A549 (cell line): Measurements from ENCODE around the gene SLC2A6. TPM values are rescaled to one million over a fixed set of nuclear protein-coding genes. Genes with fewer than 3 reads are reported as not detected.

Experiments
- ATAC-seq, 2 experiments: fragments of 200-7000 bp in 1 of 2; fragments of >200 bp in 1 of 2; cut with Nextera tagmentation in 1 of 2; cut with Tn5 transposase in 1 of 2; 3 replicates each; pipeline versions ENCODE4 v1.8.0 to v1.9.1; 2018 to 2020; ENCODE audit warnings: mild to moderate bottlenecking in 1 of 2, moderate library complexity in 1 of 2
- CTCF ChIA-PET: fragments of 300-600 bp; sonication (Branson Sonifier 250); formaldehyde crosslinking; extraction: SDS; loops from one replicate; lab custom pipeline; 2021; ENCODE audit warnings: antibody characterized with exemption, inconsistent platforms; lab: Yijun Ruan, JAX
- POLR2A ChIA-PET: fragments of 350-600 bp; formaldehyde crosslinking; extraction: SDS; loops from one replicate; lab custom pipeline; 2021; ENCODE audit warnings: antibody characterized with exemption, inconsistent platforms; lab: Yijun Ruan, JAX
- DNase-seq, 2 experiments: peaks; one replicate each; pipeline versions ENCODE4 v3.0.0 to v3.0.0-alpha.2; 2011 to 2016; ENCODE audit warnings: low read depth in 1 of 2, low spot score in 1 of 2
- FAIRE-seq: peaks from 2 replicates; lab custom pipeline; 2011; peaks lifted over from hg19 to GRCh38; lab: Jason Lieb, UNC
- H3K27ac ChIP-seq, 2 experiments: fragments of >200 bp; sonication (Bioruptor Twin); formaldehyde crosslinking; 3 replicates each; pipeline ENCODE4 v1.5.1; 2016 to 2017
- H3K4me1 ChIP-seq: fragments of >200 bp; sonication (Bioruptor Twin); formaldehyde crosslinking; 3 replicates; pipeline ENCODE4 v1.6.1; 2016
- H3K4me2 ChIP-seq: fragments of >200 bp; sonication (Bioruptor Twin); formaldehyde crosslinking; 3 replicates; pipeline ENCODE4 v1.6.1; 2016
- H3K4me3 ChIP-seq: fragments of >200 bp; sonication (Bioruptor Twin); formaldehyde crosslinking; 3 replicates; pipeline ENCODE4 v1.5.1; 2016
- H3K9me3 ChIP-seq: fragments of >200 bp; sonication (Bioruptor Twin); formaldehyde crosslinking; 3 replicates; pipeline ENCODE4 v1.6.1; 2016
- EHMT2 ChIP-seq: fragments of 200-600 bp; sonication (generic); IDR thresholded peaks from 2 replicates; pipeline ENCODE4 v1.6.1; 2016; ENCODE audit warnings: antibody characterized with exemption, low read depth, mild to moderate bottlenecking, moderate library complexity
- EP300 ChIP-seq, 2 experiments: fragments of >200 bp; sonication (Bioruptor Twin); formaldehyde crosslinking; IDR thresholded peaks; 2 replicates in 1 of 2; 3 replicates in 1 of 2; pipeline ENCODE4 v1.6.1; 2016 to 2017
- FOSB ChIP-seq: fragments of 250-450 bp; sonication (Bioruptor Pico); IDR thresholded peaks from 2 replicates; pipeline ENCODE4 v1.5.0; 2020; ENCODE audit warnings: mild to moderate bottlenecking, moderate library complexity
- FOSL2 ChIP-seq, 2 experiments: fragments of 450-650 bp in 1 of 2; fragments of >200 bp in 1 of 2; sonication (Bioruptor Twin) in 1 of 2; formaldehyde crosslinking; IDR thresholded peaks; 2 replicates each; pipeline versions ENCODE4 v1.5.0 to v1.6.1; 2016 to 2020; ENCODE audit warnings: mild to moderate bottlenecking in 1 of 2, moderate library complexity in 1 of 2
- GATA3 ChIP-seq: IDR thresholded peaks from 2 replicates; pipeline ENCODE4 v1.6.1; 2012; ENCODE audit warnings: borderline replicate concordance
- HDAC2 ChIP-seq: fragments of 200-600 bp; sonication (generic); IDR thresholded peaks from 2 replicates; pipeline ENCODE4 v1.6.1; 2016
- HOXB13 ChIP-seq: fragments of 250-450 bp; sonication (Bioruptor Pico); IDR thresholded peaks from 2 replicates; pipeline ENCODE4 v1.5.0; 2020; ENCODE audit warnings: low read depth, mild to moderate bottlenecking, moderate library complexity
- JUNB ChIP-seq: fragments of >200 bp; sonication (Bioruptor Twin); formaldehyde crosslinking; IDR thresholded peaks from 2 replicates; pipeline ENCODE4 v1.6.1; 2016
- KDM5A ChIP-seq: fragments of 200-600 bp; sonication (generic); IDR thresholded peaks from 2 replicates; pipeline ENCODE4 v1.6.1; 2016; ENCODE audit warnings: antibody characterized with exemption, mild to moderate bottlenecking
- MAFK ChIP-seq: fragments of 450-650 bp; IDR thresholded peaks from 2 replicates; pipeline ENCODE4 v1.6.1; 2014; ENCODE audit not compliant: partially characterized antibody
- MAZ ChIP-seq: fragments of 150-350 bp; IDR thresholded peaks from 2 replicates; pipeline ENCODE4 v1.6.1; 2014; ENCODE audit warnings: antibody characterized with exemption, low read depth, low read length, borderline replicate concordance
- MYC ChIP-seq: IDR thresholded peaks from 2 replicates; pipeline ENCODE4 v1.6.1; 2012; ENCODE audit warnings: mild to moderate bottlenecking, inconsistent platforms, low read length, improper control_type of control experiment, borderline replicate concordance
- NPAS2 ChIP-seq: fragments of 250-450 bp; sonication (Bioruptor Pico); IDR thresholded peaks from 2 replicates; pipeline ENCODE4 v1.8.0; 2022; ENCODE audit warnings: mild to moderate bottlenecking, moderate library complexity, borderline replicate concordance
- PBX3 ChIP-seq: IDR thresholded peaks from 2 replicates; pipeline ENCODE4 v1.6.1; 2012
- POLR2A ChIP-seq: IDR thresholded peaks from 2 replicates; pipeline ENCODE4 v1.6.1; 2012; ENCODE audit warnings: mild to moderate bottlenecking, low read length
- POLR2AphosphoS2 ChIP-seq: conservative IDR thresholded peaks from 2 replicates; pipeline ENCODE4 v1.6.1; 2012; ENCODE audit warnings: low read length, improper control_type of control experiment, inconsistent platforms
- RAD21 ChIP-seq, 2 experiments: fragments of >200 bp in 1 of 2; sonication (Bioruptor Twin) in 1 of 2; formaldehyde crosslinking in 1 of 2; IDR thresholded peaks in 1 of 2; conservative IDR thresholded peaks in 1 of 2; 2 replicates in 1 of 2; 3 replicates in 1 of 2; pipeline ENCODE4 v1.6.1; 2012 to 2018; ENCODE audit warnings: inconsistent platforms in 1 of 2
- RARB ChIP-seq: fragments of 250-450 bp; sonication (Bioruptor Pico); IDR thresholded peaks from 2 replicates; pipeline ENCODE4 v1.8.0; 2021; ENCODE audit warnings: mild to moderate bottlenecking, moderate library complexity
- RFX5 ChIP-seq: fragments of 450-650 bp; IDR thresholded peaks from 2 replicates; pipeline ENCODE4 v1.7.1; 2014; ENCODE audit warnings: antibody characterized with exemption, mild to moderate bottlenecking, moderate library complexity
- RNF2 ChIP-seq: fragments of 200-600 bp; sonication (generic); IDR thresholded peaks from 2 replicates; pipeline ENCODE4 v1.6.1; 2016; ENCODE audit warnings: low read depth, mild to moderate bottlenecking, antibody characterized with exemption, moderate library complexity, borderline replicate concordance
- TFCP2L1 ChIP-seq: fragments of 250-450 bp; sonication (Bioruptor Pico); IDR thresholded peaks from 2 replicates; pipeline ENCODE4 v1.5.0; 2021; ENCODE audit warnings: mild to moderate bottlenecking
- TP53 ChIP-seq: fragments of 250-450 bp; sonication (Bioruptor Pico); IDR thresholded peaks from 2 replicates; pipeline ENCODE4 v1.5.0; 2021; ENCODE audit warnings: mild to moderate bottlenecking, moderate library complexity
- ZFP36 ChIP-seq: fragments of 450-650 bp; IDR thresholded peaks from 2 replicates; pipeline ENCODE4 v1.6.1; 2014; ENCODE audit warnings: borderline replicate concordance; ENCODE audit not compliant: partially characterized antibody
- WGBS: methylation state at CpG from one replicate; pipeline ENCODE4 v1.1.6; 2017; ENCODE audit errors: missing lambda C conversion rate; 5-methylcytosine and 5-hydroxymethylcytosine counted together
- polyA minus RNA-seq: library from RNA; depleted of rRNA, polyadenylated mRNA; stranded (reverse); fragments of >200 nt; gene quantifications from 2 replicates; pipeline ENCODE4 v1.2.3, GENCODE V29; 2011; rRNA and poly(A)+ RNA removed
- polyA plus RNA-seq, 4 experiments: library from polyadenylated mRNA; depleted of rRNA in 3 of 4; stranded (reverse); fragments of >200 nt; fragmentation: RNase III in 1 of 4; extraction: RNeasy Plus Mini Kit Qiagen cat#74134 plus additional on column Dnase treatment in 1 of 4; gene quantifications; 2 replicates in 3 of 4; 3 replicates in 1 of 4; pipeline ENCODE4 v1.2.3, GENCODE V29; 2011 to 2017
- TF ChIP-seq, protein P1 (sequence below): fragments of 250-450 bp; sonication (Bioruptor Pico); IDR thresholded peaks from 2 replicates; pipeline ENCODE4 v1.5.0; 2021; ENCODE audit warnings: mild to moderate bottlenecking, moderate library complexity, borderline replicate concordance
- TF ChIP-seq, protein P2 (sequence below): fragments of 200-600 bp; sonication (generic); IDR thresholded peaks from 2 replicates; pipeline ENCODE4 v1.6.1; 2016; ENCODE audit warnings: antibody characterized with exemption, mild to moderate bottlenecking, moderate library complexity
- TF ChIP-seq, protein P3 (sequence below): IDR thresholded peaks from 2 replicates; pipeline ENCODE4 v1.6.1; 2012
- TF ChIP-seq, protein P4 (sequence below): fragments of 250-450 bp; sonication (Bioruptor Pico); IDR thresholded peaks from 2 replicates; pipeline ENCODE4 v1.5.0; 2020; ENCODE audit warnings: low read depth, mild to moderate bottlenecking, moderate library complexity
- TF ChIP-seq, protein P5 (sequence below): fragments of 450-650 bp; IDR thresholded peaks from 2 replicates; pipeline ENCODE4 v1.6.1; 2014; ENCODE audit warnings: antibody characterized with exemption

The SLC2A6 gene
- polyA plus RNA-seq (2011; rRNA removed) = 3.7 and 4.6 TPM in 2 replicates
- 9.7 and 16.3 TPM in 2 replicates for polyA plus RNA-seq (2012; cell fraction: cytosol; rRNA removed)
- 20.8 and 32.7 TPM in 2 replicates for polyA plus RNA-seq (2012; cell fraction: nucleus; rRNA removed)
- polyA plus RNA-seq (2017; fragmentation: RNase III; extraction: RNeasy Plus Mini Kit Qiagen cat#74134 plus additional on column Dnase treatment) = 15.4 to 21.2 TPM (median 20.5 TPM) in 3 replicates
- 4.2 and 5.8 TPM in 2 replicates for polyA minus RNA-seq

DNA sequence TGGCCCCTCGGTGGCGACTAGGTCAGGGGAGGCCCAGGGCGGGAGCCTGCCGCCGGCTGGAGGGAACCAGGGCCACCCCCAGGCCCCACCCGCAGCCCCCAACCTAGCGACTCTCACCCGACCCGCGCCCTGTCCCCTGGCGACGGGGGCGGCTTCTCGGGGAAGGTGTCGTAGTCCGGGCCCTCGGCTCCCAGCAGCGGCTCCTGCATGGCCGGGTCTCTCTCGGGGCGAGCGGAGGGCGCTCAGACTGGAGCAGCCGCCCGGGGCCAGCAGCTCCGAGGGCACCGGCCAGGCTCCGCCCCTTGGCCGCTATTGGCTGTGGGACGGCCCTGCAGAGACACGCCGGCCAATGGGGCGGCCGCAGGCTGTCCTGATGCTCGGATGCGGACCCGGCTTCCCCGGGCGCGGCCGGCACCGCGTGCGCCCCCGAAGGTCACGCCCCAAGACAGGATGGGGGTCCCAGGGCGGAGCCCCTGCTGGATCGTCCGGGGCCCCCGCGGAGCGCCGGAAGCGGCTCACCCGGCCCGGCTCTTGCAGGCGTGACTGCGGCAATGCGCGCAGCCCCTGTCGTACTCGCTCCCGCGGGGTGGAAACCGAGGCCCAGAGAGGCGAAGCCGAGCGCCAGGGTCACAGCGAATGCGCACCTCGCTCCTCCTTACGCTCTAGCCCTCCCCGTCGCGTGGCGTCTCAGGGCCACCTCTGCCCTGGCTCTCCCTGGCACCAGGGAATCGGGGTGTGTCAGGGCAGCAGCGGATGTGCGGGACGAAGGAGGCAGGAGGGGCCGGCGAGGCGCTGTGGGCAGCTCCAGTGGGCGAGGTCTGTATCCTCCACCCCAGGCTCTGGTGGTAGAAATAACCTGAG is at the start of gene SLC2A6:
Gene SLC2A6, minus strand, starts transcription at position 249 of the 861 bp plus-strand sequence. Its CDS starts 40 bp downstream, at position 209.
- peaks cover 12% of the 10 kb centered on the region for H3K4me1 ChIP-seq
- no peak for TF ChIP-seq NPAS2
- TF ChIP-seq, protein P1, sequence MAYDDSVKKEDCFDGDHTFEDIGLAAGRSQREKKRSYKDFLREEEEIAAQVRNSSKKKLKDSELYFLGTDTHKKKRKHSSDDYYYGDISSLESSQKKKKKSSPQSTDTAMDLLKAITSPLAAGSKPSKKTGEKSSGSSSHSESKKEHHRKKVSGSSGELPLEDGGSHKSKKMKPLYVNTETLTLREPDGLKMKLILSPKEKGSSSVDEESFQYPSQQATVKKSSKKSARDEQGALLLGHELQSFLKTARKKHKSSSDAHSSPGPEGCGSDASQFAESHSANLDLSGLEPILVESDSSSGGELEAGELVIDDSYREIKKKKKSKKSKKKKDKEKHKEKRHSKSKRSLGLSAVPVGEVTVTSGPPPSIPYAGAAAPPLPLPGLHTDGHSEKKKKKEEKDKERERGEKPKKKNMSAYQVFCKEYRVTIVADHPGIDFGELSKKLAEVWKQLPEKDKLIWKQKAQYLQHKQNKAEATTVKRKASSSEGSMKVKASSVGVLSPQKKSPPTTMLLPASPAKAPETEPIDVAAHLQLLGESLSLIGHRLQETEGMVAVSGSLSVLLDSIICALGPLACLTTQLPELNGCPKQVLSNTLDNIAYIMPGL (CRISPR knock-in tag) = no peak
- no peak; the same call in 1 of the 2 replicates for TF ChIP-seq RNF2
- peak; percentile 63 for TF ChIP-seq POLR2A
- TF ChIP-seq PBX3 = no peak
- no peak for TF ChIP-seq FOSB (CRISPR knock-in tag)
- no peak for TF ChIP-seq EHMT2
- TF ChIP-seq, protein P2, sequence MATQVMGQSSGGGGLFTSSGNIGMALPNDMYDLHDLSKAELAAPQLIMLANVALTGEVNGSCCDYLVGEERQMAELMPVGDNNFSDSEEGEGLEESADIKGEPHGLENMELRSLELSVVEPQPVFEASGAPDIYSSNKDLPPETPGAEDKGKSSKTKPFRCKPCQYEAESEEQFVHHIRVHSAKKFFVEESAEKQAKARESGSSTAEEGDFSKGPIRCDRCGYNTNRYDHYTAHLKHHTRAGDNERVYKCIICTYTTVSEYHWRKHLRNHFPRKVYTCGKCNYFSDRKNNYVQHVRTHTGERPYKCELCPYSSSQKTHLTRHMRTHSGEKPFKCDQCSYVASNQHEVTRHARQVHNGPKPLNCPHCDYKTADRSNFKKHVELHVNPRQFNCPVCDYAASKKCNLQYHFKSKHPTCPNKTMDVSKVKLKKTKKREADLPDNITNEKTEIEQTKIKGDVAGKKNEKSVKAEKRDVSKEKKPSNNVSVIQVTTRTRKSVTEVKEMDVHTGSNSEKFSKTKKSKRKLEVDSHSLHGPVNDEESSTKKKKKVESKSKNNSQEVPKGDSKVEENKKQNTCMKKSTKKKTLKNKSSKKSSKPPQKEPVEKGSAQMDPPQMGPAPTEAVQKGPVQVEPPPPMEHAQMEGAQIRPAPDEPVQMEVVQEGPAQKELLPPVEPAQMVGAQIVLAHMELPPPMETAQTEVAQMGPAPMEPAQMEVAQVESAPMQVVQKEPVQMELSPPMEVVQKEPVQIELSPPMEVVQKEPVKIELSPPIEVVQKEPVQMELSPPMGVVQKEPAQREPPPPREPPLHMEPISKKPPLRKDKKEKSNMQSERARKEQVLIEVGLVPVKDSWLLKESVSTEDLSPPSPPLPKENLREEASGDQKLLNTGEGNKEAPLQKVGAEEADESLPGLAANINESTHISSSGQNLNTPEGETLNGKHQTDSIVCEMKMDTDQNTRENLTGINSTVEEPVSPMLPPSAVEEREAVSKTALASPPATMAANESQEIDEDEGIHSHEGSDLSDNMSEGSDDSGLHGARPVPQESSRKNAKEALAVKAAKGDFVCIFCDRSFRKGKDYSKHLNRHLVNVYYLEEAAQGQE = no peak
- no peak for TF ChIP-seq MAZ
- TF ChIP-seq TFCP2L1 (CRISPR knock-in tag) = no peak
- TF ChIP-seq HOXB13 (CRISPR knock-in tag) = no peak
- no peak for TF ChIP-seq RFX5
- no peak for TF ChIP-seq RAD21 (conservative IDR thresholded peaks at IDR 0.05 in 1 of 2, IDR thresholded peaks at IDR 0.05 in 1 of 2)
- TF ChIP-seq POLR2AphosphoS2 = no peak
- TF ChIP-seq, protein P3, sequence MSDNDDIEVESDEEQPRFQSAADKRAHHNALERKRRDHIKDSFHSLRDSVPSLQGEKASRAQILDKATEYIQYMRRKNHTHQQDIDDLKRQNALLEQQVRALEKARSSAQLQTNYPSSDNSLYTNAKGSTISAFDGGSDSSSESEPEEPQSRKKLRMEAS = peak; percentile 90
- no peak for TF ChIP-seq GATA3
- no peak for TF ChIP-seq ZFP36
- peak; percentile 37; the same call in 1 of the 2 replicates for TF ChIP-seq MYC
- TF ChIP-seq, protein P4, sequence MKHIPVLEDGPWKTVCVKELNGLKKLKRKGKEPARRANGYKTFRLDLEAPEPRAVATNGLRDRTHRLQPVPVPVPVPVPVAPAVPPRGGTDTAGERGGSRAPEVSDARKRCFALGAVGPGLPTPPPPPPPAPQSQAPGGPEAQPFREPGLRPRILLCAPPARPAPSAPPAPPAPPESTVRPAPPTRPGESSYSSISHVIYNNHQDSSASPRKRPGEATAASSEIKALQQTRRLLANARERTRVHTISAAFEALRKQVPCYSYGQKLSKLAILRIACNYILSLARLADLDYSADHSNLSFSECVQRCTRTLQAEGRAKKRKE (CRISPR knock-in tag) = 0 out of 2 replicates have a peak, but pooled peaks have one; percentile 41
- no peak for TF ChIP-seq RARB
- TF ChIP-seq, protein P5, sequence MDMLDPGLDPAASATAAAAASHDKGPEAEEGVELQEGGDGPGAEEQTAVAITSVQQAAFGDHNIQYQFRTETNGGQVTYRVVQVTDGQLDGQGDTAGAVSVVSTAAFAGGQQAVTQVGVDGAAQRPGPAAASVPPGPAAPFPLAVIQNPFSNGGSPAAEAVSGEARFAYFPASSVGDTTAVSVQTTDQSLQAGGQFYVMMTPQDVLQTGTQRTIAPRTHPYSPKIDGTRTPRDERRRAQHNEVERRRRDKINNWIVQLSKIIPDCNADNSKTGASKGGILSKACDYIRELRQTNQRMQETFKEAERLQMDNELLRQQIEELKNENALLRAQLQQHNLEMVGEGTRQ = peak; percentile 26; the same call in 1 of the 2 replicates
- TF ChIP-seq EP300 (IDR thresholded peaks at IDR 0.05) = no peak
- no peak for TF ChIP-seq HDAC2
- no peak for TF ChIP-seq FOSL2 (IDR thresholded peaks at IDR 0.05)
- no peak for TF ChIP-seq FOSL2 (CRISPR knock-in tag; IDR thresholded peaks at IDR 0.05)
- no peak for TF ChIP-seq TP53
- no peak for TF ChIP-seq MAFK
- no peak for TF ChIP-seq JUNB
- TF ChIP-seq KDM5A = no peak

More for the DNA sequence above, at the start of gene SLC2A6:
- peak within 1 kb of the TSS; percentile 78 for H3K4me2 ChIP-seq
- peak within 1 kb of the TSS; percentile 58 for H3K4me3 ChIP-seq
- ChIA-PET POLR2A (interaction anchor here (0.6 to 2.2 kb wide), 8 partner anchors 10 to 448 kb away, joined by 3 to 14 read pairs (median 3); partner anchors contain the start of genes CACFD1, GTF3C5, MED22 and RPL7A), CTCF (interaction anchor here (0.8 to 2.3 kb wide), 4 partner anchors 8 to 120 kb away, joined by 5 to 11 read pairs (median 5); no protein-coding TSS in a partner anchor)
- FAIRE-seq = no peak
- no peaks in the 10 kb centered on the region for H3K9me3 ChIP-seq
- peak within 1 kb of the TSS; percentile 73 to 96 for H3K27ac ChIP-seq
- 0% methylated on average over 16 of the region's 84 CpGs for WGBS
- ATAC-seq = peak; percentile 93 to 99
- DNase-seq = peak; percentile 71 to 95
